ENCODE results near the gene TTC7B. TPM values are rescaled to one million over a fixed set of nuclear protein-coding genes. Genes with fewer than 3 reads are reported as not detected.

TTC7B gene
- total and polyA plus RNA-seq, 2 of the 13 experiments (the other 11 are each of a cell fraction or from before 2014, with no cell fraction given) = 1.3 to 3.2 TPM

DNA sequence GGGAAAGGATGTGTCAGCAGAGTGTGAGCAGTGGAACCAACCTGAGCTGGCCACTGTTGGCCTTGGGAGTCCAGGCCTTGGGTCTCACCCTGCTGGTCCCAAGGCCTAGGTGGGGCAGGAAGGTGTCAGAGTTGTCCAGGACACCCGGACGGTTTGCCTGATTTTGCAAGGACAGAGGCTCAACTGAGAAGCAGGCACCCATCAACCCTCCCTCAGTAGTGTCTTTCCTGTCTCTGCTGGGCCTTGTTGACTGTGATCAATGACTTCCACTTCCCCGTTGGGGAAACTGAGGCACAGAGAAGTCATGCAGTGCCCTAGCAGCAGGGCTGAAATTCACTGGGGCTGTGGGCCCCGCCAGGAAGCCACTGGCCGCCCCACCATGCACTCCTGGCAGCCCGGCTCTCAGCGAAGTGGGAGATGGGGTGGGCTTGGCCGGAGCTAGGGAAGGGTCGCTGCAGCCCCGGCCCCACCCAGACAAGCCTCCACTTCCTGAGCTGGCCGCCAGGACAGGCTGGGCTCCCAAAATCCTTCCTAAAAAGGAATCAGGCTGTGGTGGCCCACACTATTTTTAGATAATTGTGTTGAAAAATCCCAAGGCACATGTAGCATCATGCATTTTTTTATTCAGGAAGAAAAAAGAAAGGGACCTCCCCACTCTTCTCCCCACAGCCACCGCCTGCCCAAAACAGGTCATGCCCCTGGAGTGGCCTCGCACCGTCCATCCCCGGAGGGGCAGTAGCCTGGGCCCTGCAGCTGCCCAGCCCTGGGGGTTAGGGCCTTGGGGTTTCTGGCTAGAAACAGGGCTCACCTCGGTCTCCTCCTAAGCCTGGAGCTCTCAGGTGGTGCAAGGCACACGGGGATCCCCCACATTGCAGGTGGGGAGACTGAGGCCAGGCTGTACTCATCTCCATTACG is 292.0 kb downstream of the TTC7B start:
- Histone ChIP-seq H3K36me3 (replicated peaks in 1 of 2; ENCODE audit: control insufficient read depth in 1 of 2, insufficient read depth in 2 of 2, low read length in 2 of 2) (no peaks in the 10 kb centered on the region), H3K9ac (ENCODE audit: insufficient read depth, low read depth, low read length) (no peak overlapping the region), H3K27me3 (ENCODE audit: control insufficient read depth in 1 of 2, insufficient read depth in 2 of 2, low read length in 2 of 2) (peaks cover 3 to 5% of the 10 kb centered on the region in 2 experiments; a peak in 3 of 5 replicates), H3K4me3 (replicated peaks in 1 of 3; ENCODE audit: insufficient read depth in 1 of 3, low read depth in 2 of 3, low read length in 3 of 3) (no peak overlapping the region), H2AFZ (ENCODE audit: low read length) (no peak overlapping the region), H3K79me2 (ENCODE audit: insufficient read depth, low read length) (no peaks in the 10 kb centered on the region), H3K4me1 (ENCODE audit: insufficient read depth, low read length) (0 out of 2 replicates have a peak, but pooled peaks cover under 1% of the 10 kb centered on the region), H3K4me2 (ENCODE audit: low read depth, low read length) (no peak overlapping the region), H3K9me3 (ENCODE audit: low read length) (peaks cover 12% of the 10 kb centered on the region), H4K20me1 (ENCODE audit: insufficient read depth, low read length) (no peaks in the 10 kb centered on the region), H3K27ac (ENCODE audit: extremely low read length, insufficient read depth, low read length) (no peak overlapping the region)
- in situ Hi-C loops (cut with HindIII; ENCODE audit: extremely low pct_ligation_motif_present, low pct_unique_long_range_greater_than_20kb) (loop anchor here (5.0 kb wide), 1 partner anchor 127 kb away; the partner anchor contains the start of gene CALM1), intact Hi-C loops (cut with micrococcal nuclease; ENCODE audit: unreplicated experiment) (no loop called here)
- no TSS peak for BruUV-seq (replicated peaks)
- ChIA-PET POLR2A (no interaction called here), CTCF (ENCODE audit: low intra/inter-chr PET ratio, low total read pairs) (no interaction called here)
- FAIRE-seq (no peak), DNase-seq (ENCODE audit: low spot score) (no peak), ATAC-seq (no peak)
- WGBS (ENCODE audit: low lambda C conversion rate) = 59% methylated on average over 9 of the region's 18 CpGs
- TF ChIP-seq, protein P1, sequence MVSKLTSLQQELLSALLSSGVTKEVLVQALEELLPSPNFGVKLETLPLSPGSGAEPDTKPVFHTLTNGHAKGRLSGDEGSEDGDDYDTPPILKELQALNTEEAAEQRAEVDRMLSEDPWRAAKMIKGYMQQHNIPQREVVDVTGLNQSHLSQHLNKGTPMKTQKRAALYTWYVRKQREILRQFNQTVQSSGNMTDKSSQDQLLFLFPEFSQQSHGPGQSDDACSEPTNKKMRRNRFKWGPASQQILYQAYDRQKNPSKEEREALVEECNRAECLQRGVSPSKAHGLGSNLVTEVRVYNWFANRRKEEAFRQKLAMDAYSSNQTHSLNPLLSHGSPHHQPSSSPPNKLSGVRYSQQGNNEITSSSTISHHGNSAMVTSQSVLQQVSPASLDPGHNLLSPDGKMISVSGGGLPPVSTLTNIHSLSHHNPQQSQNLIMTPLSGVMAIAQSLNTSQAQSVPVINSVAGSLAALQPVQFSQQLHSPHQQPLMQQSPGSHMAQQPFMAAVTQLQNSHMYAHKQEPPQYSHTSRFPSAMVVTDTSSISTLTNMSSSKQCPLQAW (CRISPR knock-in tag; IDR thresholded peaks at IDR 0.05) = no peak
- TF ChIP-seq HMG20A (CRISPR knock-in tag; IDR thresholded peaks at IDR 0.05; ENCODE audit: borderline replicate concordance) (no peak), ZNF563 (CRISPR knock-in tag; IDR thresholded peaks at IDR 0.05) (no peak), HHEX (CRISPR knock-in tag; IDR thresholded peaks at IDR 0.05) (no peak), RELA (CRISPR knock-in tag; IDR thresholded peaks at IDR 0.05) (no peak), NFE2L2 (IDR thresholded peaks at IDR 0.05; ENCODE audit: low read length) (no peak), ZNF569 (CRISPR knock-in tag; IDR thresholded peaks at IDR 0.05; ENCODE audit: borderline replicate concordance) (no peak), ZNF879 (CRISPR knock-in tag; IDR thresholded peaks at IDR 0.05) (no peak), PHB2 (IDR thresholded peaks at IDR 0.05; ENCODE audit: partially characterized antibody) (no peak), HNF4A (CRISPR knock-in tag; IDR thresholded peaks at IDR 0.05) (no peak), KDM1A (CRISPR knock-in tag; IDR thresholded peaks at IDR 0.05) (no peak), MEF2D (CRISPR knock-in tag; IDR thresholded peaks at IDR 0.05) (no peak), RFX5 (IDR thresholded peaks at IDR 0.05; ENCODE audit: low read depth, low read length) (no peak), POGZ (CRISPR knock-in tag; IDR thresholded peaks at IDR 0.05) (no peak), KDM5A (IDR thresholded peaks at IDR 0.05; ENCODE audit: borderline replicate concordance, low read length) (no peak), ZNF274 (CRISPR knock-in tag; IDR thresholded peaks at IDR 0.05) (no peak), SOX6 (IDR thresholded peaks at IDR 0.05) (no peak), SOX6 (CRISPR knock-in tag; IDR thresholded peaks at IDR 0.05) (no peak), ZNF3 (CRISPR knock-in tag; IDR thresholded peaks at IDR 0.05) (no peak)
- TF ChIP-seq, protein P2, sequence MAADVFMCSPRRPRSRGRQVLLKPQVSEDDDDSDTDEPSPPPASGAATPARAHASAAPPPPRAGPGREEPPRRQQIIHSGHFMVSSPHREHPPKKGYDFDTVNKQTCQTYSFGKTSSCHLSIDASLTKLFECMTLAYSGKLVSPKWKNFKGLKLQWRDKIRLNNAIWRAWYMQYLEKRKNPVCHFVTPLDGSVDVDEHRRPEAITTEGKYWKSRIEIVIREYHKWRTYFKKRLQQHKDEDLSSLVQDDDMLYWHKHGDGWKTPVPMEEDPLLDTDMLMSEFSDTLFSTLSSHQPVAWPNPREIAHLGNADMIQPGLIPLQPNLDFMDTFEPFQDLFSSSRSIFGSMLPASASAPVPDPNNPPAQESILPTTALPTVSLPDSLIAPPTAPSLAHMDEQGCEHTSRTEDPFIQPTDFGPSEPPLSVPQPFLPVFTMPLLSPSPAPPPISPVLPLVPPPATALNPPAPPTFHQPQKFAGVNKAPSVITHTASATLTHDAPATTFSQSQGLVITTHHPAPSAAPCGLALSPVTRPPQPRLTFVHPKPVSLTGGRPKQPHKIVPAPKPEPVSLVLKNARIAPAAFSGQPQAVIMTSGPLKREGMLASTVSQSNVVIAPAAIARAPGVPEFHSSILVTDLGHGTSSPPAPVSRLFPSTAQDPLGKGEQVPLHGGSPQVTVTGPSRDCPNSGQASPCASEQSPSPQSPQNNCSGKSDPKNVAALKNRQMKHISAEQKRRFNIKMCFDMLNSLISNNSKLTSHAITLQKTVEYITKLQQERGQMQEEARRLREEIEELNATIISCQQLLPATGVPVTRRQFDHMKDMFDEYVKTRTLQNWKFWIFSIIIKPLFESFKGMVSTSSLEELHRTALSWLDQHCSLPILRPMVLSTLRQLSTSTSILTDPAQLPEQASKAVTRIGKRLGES (CRISPR knock-in tag; IDR thresholded peaks at IDR 0.05; ENCODE audit: borderline replicate concordance) = no peak
